B cell (primary cell): ENCODE data around the gene HOXD10. TPM values are rescaled to one million over a fixed set of nuclear protein-coding genes. Genes with fewer than 3 reads are reported as not detected.

Experiments used
- ATAC-seq: fragments of 200-7000 bp; cut with Tn5 transposase; one replicate; pipeline ENCODE4 v1.10.0; 2021; ENCODE audit warnings: low read depth, mild to moderate bottlenecking, moderate number of reproducible peaks, moderate library complexity
- CTCF ChIA-PET: fragments of 350-600 bp; sonication (Branson Sonifier 250); formaldehyde crosslinking; loops from one replicate; lab custom pipeline; 2021; ENCODE audit warnings: antibody characterized with exemption, inconsistent platforms; lab: Charles Lee
- POLR2A ChIA-PET: fragments of 350-600 bp; sonication (Branson Sonifier 250); formaldehyde crosslinking; loops from one replicate; lab custom pipeline; 2021; ENCODE audit warnings: antibody characterized with exemption; lab: Charles Lee
- DNase-seq: peaks from one replicate; pipeline ENCODE4 v3.0.0; 2013
- H2AFZ ChIP-seq: 2 replicates; pipeline ENCODE4 v1.6.1; 2012; ENCODE audit warnings: mild to moderate bottlenecking, low read depth, low read length; ENCODE audit not compliant: insufficient read depth, poor library complexity, severe bottlenecking
- H3K27ac ChIP-seq, 2 donors: 1 replicate in 1 of 2; 2 replicates in 1 of 2; pipeline ENCODE4 v1.5.1; 2012 to 2013; ENCODE audit warnings: low read length in 2 of 2, mild to moderate bottlenecking in 2 of 2, moderate library complexity in 1 of 2
- H3K27me3 ChIP-seq, 4 experiments: fragments of 200-600 bp in 1 of 4; sonication (generic) in 1 of 4; replicated peaks in 1 of 4; 1 replicate in 2 of 4; 2 replicates in 2 of 4; pipeline versions ENCODE4 v1.6.1 to v1.7.0; 2013 to 2016; ENCODE audit warnings: low read length in 3 of 4, mild to moderate bottlenecking in 2 of 4, mixed read lengths in 1 of 4, moderate library complexity in 1 of 4; ENCODE audit not compliant: insufficient read depth in 4 of 4, control insufficient read depth in 3 of 4; ENCODE audit errors: control extremely low read depth in 1 of 4
- H3K36me3 ChIP-seq, 2 experiments: replicated peaks in 1 of 2; 1 replicate in 1 of 2; 2 replicates in 1 of 2; pipeline versions ENCODE4 v1.6.1 to v1.7.1; 2013; ENCODE audit warnings: low read length in 1 of 2; ENCODE audit not compliant: insufficient read depth in 2 of 2, control insufficient read depth in 1 of 2; ENCODE audit errors: control extremely low read depth in 1 of 2, extremely low read depth in 1 of 2
- H3K4me1 ChIP-seq, 2 donors: fragments of 200-600 bp in 1 of 2; sonication (generic) in 1 of 2; 1 replicate in 1 of 2; 2 replicates in 1 of 2; pipeline versions ENCODE4 v1.5.1 to v1.6.1; 2013 to 2017; ENCODE audit warnings: low read length in 2 of 2; ENCODE audit not compliant: control insufficient read depth in 2 of 2, insufficient read depth in 2 of 2
- H3K4me2 ChIP-seq: replicated peaks from 2 replicates; pipeline ENCODE3; 2012; ENCODE audit warnings: mild to moderate bottlenecking, low read depth, low read length; ENCODE audit not compliant: poor library complexity, severe bottlenecking
- H3K4me3 ChIP-seq, 5 experiments: fragments of 200-600 bp in 1 of 5; sonication (generic) in 1 of 5; 1 replicate in 3 of 5; 2 replicates in 2 of 5; pipeline versions ENCODE4 v1.5.1 to v1.7.0; 2011 to 2016; ENCODE audit warnings: low read length in 4 of 5, mild to moderate bottlenecking in 4 of 5, low read depth in 2 of 5, control low read depth in 1 of 5, moderate library complexity in 1 of 5; ENCODE audit not compliant: insufficient read depth in 1 of 5; ENCODE audit errors: control extremely low read depth in 1 of 5, extremely low read depth in 1 of 5
- H3K79me2 ChIP-seq: fragments of 200-600 bp; sonication (generic); one replicate; pipeline ENCODE4 v1.6.0; 2016; ENCODE audit warnings: low read length; ENCODE audit not compliant: control insufficient read depth, insufficient read depth
- H3K9ac ChIP-seq: fragments of 200-600 bp; sonication (generic); 2 replicates; pipeline ENCODE4 v1.6.1; 2017; ENCODE audit warnings: mild to moderate bottlenecking, low read length, moderate library complexity
- H3K9me3 ChIP-seq, 3 donors: one replicate each; pipeline versions ENCODE4 v1.6.1 to v1.7.1; 2013; ENCODE audit warnings: low read length in 2 of 3; ENCODE audit not compliant: control insufficient read depth in 2 of 3, insufficient read depth in 1 of 3; ENCODE audit errors: control extremely low read depth in 1 of 3
- H4K20me1 ChIP-seq: 2 replicates; pipeline ENCODE4 v1.6.0; 2012; ENCODE audit warnings: mild to moderate bottlenecking, low read length; ENCODE audit not compliant: insufficient read depth, control insufficient read depth, poor library complexity, severe bottlenecking
- H3K27ac Mint-ChIP-seq: one replicate; pipeline ENCODE4 v1.8.0; 2021; ENCODE audit warnings: mixed read lengths
- H3K27me3 Mint-ChIP-seq: one replicate; pipeline ENCODE4 v1.8.0; 2021; ENCODE audit warnings: mixed read lengths
- H3K4me1 Mint-ChIP-seq: one replicate; pipeline ENCODE4 v1.8.0; 2021; ENCODE audit warnings: mixed read lengths
- H3K4me3 Mint-ChIP-seq: one replicate; pipeline ENCODE4 v1.8.0; 2021; ENCODE audit warnings: mixed read lengths
- H3K9me3 Mint-ChIP-seq: one replicate; pipeline ENCODE4 v1.8.0; 2022; ENCODE audit warnings: mixed read lengths; ENCODE audit not compliant: insufficient read depth
- CTCF ChIP-seq: fragments of 200-600 bp; IDR thresholded peaks from one replicate; pipeline ENCODE4 v1.8.0; 2022; ENCODE audit warnings: antibody characterized with exemption, mild to moderate bottlenecking
- EZH2 ChIP-seq: IDR thresholded peaks from 2 replicates; pipeline ENCODE4 v1.6.1; 2012; ENCODE audit warnings: borderline replicate concordance, low read depth, mild to moderate bottlenecking, moderate library complexity, low read length; ENCODE audit not compliant: insufficient read depth, poor library complexity, severe bottlenecking
- WGBS: methylation state at CpG from one replicate; pipeline ENCODE4 v1.1.5; 2013; ENCODE audit warnings: missing lambda C conversion rate; ENCODE audit not compliant: insufficient coverage; 5-methylcytosine and 5-hydroxymethylcytosine counted together
- intact Hi-C: fragments of 100-400 bp; cut with micrococcal nuclease; formaldehyde crosslinking; loops from one replicate; pipeline ENCODE4 v1.10.0; 2022
- polyA plus RNA-seq: library from polyadenylated mRNA; depleted of rRNA; stranded (reverse); fragments of >200 nt; gene quantifications from 2 replicates; pipeline ENCODE4 v1.2.3, GENCODE V29; 2012
- total RNA-seq, 2 donors: library from RNA; stranded (reverse); fragments of 120-200 nt in 1 of 2; gene quantifications; 1 replicate in 1 of 2; 2 replicates in 1 of 2; pipeline versions ENCODE4 v1.2.3 to v1.2.4, GENCODE V29; 2013 to 2022

The HOXD10 gene
- total and polyA plus RNA-seq, 2 donors (not counting 1 experiment from before 2014, with no cell fraction given), result not detected

- CTCF ChIA-PET, result interaction anchor here (1.2 kb wide), 1 partner anchor 331 kb away, joined by 3 read pairs; no protein-coding TSS in a partner anchor
- H3K4me3 Mint-ChIP-seq, result peak overlapping the region; percentile 26
- no peaks in the 10 kb centered on the region for H3K36me3 ChIP-seq
- peaks cover 9 to 38% of the 10 kb centered on the region in 2 donors for H3K4me1 ChIP-seq
- no peak overlapping the region for H3K9ac ChIP-seq
- H3K9me3 Mint-ChIP-seq, result peaks cover 2% of the 10 kb centered on the region
- WGBS, result 14% methylated on average over 35 of the region's 40 CpGs
- intact Hi-C loops, result no loop called here
- H3K79me2 ChIP-seq, result no peaks in the 10 kb centered on the region
- H3K27me3 Mint-ChIP-seq, result peaks cover 80% of the 10 kb centered on the region
- H3K4me1 Mint-ChIP-seq, result peaks cover 20% of the 10 kb centered on the region
- peaks cover 0 to 91% (median 73%) of the 10 kb centered on the region in 4 experiments for H3K27me3 ChIP-seq
- H3K27ac Mint-ChIP-seq, result no peak overlapping the region
- no peak overlapping the region for H3K4me3 ChIP-seq
- no peak for ATAC-seq
- H2AFZ ChIP-seq, result no peak overlapping the region
- no peak overlapping the region for H3K27ac ChIP-seq
- peaks cover 0 to 45% (median 0%) of the 10 kb centered on the region in 3 donors for H3K9me3 ChIP-seq
- H4K20me1 ChIP-seq, result no peaks in the 10 kb centered on the region
- no peak for DNase-seq
- H3K4me2 ChIP-seq, result peak overlapping the region; percentile 72
- POLR2A ChIA-PET, result no interaction called here
- TF ChIP-seq CTCF (no peak), EZH2 (no peak)
Observed at GRCh38 chr2:176123411-176124109, 7.0 kb downstream of the HOXD10 start.
